ENCODE data around the gene NCAM1.

NCAM1 gene

DNA sequence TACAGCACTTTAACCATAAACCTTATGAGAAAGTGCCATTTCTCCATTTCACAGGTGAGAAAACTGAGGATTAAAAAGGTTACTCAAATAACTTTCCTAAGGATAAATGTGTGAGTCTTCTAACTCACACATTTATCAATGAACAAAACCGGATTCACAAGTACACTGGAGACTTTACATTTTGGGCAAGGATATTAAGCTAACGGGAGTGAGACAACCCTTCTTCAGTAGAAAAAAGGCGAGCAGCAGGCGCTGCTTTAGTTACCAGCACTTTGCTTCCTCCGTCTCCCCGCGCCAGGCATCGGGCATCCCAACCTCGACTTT is 352.8 kb downstream of the NCAM1 start:
- Histone ChIP-seq H3K4me1 (ENCODE audit: control insufficient read depth, insufficient read depth, low read length) (no peaks in the 10 kb centered on the region; the same call in 1 of the 2 replicates), H3K27ac (ENCODE audit: extremely low read depth, low read depth, low read length) (no peak overlapping the region)
- POLR2A ChIA-PET: interaction anchor here (0.6 to 1.5 kb wide), 6 partner anchors 9 to 390 kb away, joined by 3 to 4 read pairs (median 3); no protein-coding TSS in a partner anchor

More for the DNA sequence above, 352.8 kb downstream of the NCAM1 start:
- peaks cover 0 to 23% of the 10 kb centered on the region in 2 experiments; a peak in 1 of 3 replicates for H3K36me3 ChIP-seq (ENCODE audit: control insufficient read depth in 2 of 2, insufficient read depth in 1 of 2, low read length in 2 of 2)
- no peaks in the 10 kb centered on the region for H3K9me3 ChIP-seq (ENCODE audit: control insufficient read depth, insufficient read depth, low read depth, low read length)
- CTCF ChIA-PET: interaction anchor here (1.0 to 2.9 kb wide), 5 partner anchors 9 to 416 kb away, joined by 3 to 14 read pairs (median 4); no protein-coding TSS in a partner anchor
- peak overlapping the region; percentile 14 for H3K4me3 ChIP-seq (ENCODE audit: low read depth, low read length)
- TF ChIP-seq ZBTB17 (tag by site-specific recombination; IDR thresholded peaks at IDR 0.05): peak; percentile 63; the same call in 1 of the 2 replicates
- TF ChIP-seq ZNF10 (tag by site-specific recombination; IDR thresholded peaks at IDR 0.05): no peak
- peak; percentile 60 for TF ChIP-seq ZNF335 (tag by site-specific recombination; conservative IDR thresholded peaks at IDR 0.05)
- TF ChIP-seq MYNN (tag by site-specific recombination; IDR thresholded peaks at IDR 0.05; ENCODE audit: borderline replicate concordance): no peak
- TF ChIP-seq, protein P1, sequence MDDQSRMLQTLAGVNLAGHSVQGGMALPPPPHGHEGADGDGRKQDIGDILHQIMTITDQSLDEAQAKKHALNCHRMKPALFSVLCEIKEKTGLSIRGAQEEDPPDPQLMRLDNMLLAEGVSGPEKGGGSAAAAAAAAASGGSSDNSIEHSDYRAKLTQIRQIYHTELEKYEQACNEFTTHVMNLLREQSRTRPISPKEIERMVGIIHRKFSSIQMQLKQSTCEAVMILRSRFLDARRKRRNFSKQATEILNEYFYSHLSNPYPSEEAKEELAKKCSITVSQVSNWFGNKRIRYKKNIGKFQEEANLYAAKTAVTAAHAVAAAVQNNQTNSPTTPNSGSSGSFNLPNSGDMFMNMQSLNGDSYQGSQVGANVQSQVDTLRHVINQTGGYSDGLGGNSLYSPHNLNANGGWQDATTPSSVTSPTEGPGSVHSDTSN (CRISPR knock-in tag; IDR thresholded peaks at IDR 0.05): 0 out of 2 replicates have a peak, but pooled peaks have one; percentile 39
- TF ChIP-seq, protein P2, sequence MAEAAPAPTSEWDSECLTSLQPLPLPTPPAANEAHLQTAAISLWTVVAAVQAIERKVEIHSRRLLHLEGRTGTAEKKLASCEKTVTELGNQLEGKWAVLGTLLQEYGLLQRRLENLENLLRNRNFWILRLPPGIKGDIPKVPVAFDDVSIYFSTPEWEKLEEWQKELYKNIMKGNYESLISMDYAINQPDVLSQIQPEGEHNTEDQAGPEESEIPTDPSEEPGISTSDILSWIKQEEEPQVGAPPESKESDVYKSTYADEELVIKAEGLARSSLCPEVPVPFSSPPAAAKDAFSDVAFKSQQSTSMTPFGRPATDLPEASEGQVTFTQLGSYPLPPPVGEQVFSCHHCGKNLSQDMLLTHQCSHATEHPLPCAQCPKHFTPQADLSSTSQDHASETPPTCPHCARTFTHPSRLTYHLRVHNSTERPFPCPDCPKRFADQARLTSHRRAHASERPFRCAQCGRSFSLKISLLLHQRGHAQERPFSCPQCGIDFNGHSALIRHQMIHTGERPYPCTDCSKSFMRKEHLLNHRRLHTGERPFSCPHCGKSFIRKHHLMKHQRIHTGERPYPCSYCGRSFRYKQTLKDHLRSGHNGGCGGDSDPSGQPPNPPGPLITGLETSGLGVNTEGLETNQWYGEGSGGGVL (tag by site-specific recombination; IDR thresholded peaks at IDR 0.05): no peak
- no peak for TF ChIP-seq ZBTB48 (tag by site-specific recombination; IDR thresholded peaks at IDR 0.05)
- no peak for TF ChIP-seq ZNF530 (tag by site-specific recombination; IDR thresholded peaks at IDR 0.05; ENCODE audit: low read depth)
- TF ChIP-seq, protein P3, sequence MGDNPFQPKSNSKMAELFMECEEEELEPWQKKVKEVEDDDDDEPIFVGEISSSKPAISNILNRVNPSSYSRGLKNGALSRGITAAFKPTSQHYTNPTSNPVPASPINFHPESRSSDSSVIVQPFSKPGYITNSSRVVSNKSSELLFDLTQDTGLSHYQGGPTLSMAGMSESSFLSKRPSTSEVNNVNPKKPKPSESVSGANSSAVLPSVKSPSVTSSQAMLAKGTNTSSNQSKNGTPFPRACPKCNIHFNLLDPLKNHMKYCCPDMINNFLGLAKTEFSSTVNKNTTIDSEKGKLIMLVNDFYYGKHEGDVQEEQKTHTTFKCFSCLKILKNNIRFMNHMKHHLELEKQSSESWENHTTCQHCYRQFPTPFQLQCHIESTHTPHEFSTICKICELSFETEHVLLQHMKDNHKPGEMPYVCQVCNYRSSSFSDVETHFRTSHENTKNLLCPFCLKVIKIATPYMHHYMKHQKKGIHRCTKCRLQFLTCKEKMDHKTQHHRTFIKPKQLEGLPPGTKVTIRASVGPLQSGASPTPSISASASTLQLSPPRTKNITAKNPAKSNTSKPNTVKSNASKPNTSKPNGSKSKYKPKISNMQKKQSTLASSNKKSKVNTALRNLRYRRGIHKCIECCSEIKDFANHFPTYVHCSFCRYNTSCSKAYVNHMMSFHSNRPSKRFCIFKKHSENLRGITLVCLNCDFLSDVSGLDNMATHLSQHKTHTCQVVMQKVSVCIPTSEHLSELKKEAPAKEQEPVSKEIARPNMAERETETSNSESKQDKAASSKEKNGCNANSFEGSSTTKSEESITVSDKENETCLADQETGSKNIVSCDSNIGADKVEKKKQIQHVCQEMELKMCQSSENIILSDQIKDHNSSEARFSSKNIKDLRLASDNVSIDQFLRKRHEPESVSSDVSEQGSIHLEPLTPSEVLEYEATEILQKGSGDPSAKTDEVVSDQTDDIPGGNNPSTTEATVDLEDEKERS (tag by site-specific recombination; IDR thresholded peaks at IDR 0.05): no peak
- no peak; the same call in 1 of the 2 replicates for TF ChIP-seq ZNF394 (tag by site-specific recombination; IDR thresholded peaks at IDR 0.05; ENCODE audit: borderline replicate concordance)
- TF ChIP-seq ZNF132 (tag by site-specific recombination; IDR thresholded peaks at IDR 0.05; ENCODE audit: borderline replicate concordance): no peak
- no peak for TF ChIP-seq ZNF292 (tag by site-specific recombination; IDR thresholded peaks at IDR 0.05; ENCODE audit: borderline replicate concordance, low read depth)
- TF ChIP-seq, protein P4, sequence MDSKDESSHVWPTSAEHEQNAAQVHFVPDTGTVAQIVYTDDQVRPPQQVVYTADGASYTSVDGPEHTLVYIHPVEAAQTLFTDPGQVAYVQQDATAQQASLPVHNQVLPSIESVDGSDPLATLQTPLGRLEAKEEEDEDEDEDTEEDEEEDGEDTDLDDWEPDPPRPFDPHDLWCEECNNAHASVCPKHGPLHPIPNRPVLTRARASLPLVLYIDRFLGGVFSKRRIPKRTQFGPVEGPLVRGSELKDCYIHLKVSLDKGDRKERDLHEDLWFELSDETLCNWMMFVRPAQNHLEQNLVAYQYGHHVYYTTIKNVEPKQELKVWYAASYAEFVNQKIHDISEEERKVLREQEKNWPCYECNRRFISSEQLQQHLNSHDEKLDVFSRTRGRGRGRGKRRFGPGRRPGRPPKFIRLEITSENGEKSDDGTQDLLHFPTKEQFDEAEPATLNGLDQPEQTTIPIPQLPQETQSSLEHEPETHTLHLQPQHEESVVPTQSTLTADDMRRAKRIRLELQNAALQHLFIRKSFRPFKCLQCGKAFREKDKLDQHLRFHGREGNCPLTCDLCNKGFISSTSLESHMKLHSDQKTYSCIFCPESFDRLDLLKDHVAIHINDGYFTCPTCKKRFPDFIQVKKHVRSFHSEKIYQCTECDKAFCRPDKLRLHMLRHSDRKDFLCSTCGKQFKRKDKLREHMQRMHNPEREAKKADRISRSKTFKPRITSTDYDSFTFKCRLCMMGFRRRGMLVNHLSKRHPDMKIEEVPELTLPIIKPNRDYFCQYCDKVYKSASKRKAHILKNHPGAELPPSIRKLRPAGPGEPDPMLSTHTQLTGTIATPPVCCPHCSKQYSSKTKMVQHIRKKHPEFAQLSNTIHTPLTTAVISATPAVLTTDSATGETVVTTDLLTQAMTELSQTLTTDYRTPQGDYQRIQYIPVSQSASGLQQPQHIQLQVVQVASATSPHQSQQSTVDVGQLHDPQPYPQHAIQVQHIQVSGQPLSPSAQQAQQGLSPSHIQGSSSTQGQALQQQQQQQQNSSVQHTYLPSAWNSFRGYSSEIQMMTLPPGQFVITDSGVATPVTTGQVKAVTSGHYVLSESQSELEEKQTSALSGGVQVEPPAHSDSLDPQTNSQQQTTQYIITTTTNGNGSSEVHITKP (tag by site-specific recombination; IDR thresholded peaks at IDR 0.05): 0 out of 2 replicates have a peak, but pooled peaks have one; percentile 71

Measured in HEK293 (cell line).